Measurements from ENCODE around the gene SMYD3.
A peak's percentile ranks its signal among the peaks of the same experiment; 100 is the strongest.

Gene SMYD3

DNA sequence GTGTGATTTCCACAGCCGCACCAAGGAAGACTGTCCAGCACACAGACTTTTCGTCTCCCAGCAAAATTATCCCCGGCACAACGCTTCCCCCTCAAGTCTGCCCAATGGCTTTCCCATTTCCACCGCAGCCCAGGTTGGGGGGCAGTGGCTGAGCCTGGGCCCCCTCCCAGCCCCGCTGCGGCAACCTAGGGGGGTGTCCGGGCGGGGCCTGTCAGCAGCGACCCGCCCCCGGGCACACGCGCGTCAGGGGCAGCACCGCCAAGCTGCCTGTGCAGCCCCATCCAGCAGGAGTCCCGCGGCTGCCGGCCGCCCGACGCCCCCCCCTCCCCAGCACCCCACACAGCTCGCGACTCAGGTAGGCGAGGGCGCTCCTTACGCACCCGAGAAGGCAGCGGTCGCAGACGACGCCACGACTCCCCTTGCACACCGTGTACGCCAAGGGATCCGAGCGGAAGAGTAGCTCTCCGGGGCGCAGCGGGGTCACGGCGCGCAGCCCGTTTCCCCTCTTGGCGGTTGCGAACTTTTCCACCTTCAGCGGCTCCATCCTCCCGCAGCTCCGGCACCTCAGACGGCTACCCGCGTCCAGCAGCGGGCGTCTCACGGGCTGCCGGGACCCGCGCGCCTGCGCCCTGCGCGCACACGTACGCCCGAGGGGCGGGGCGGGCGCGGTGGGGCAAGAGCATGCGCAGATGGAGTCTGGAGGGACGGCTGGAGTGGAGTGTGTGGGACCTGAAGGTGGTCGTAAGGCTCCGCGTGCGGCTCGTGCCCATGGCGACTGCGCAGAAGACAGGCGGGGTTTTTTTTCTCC is at the start of gene SMYD3:
TSS of gene SMYD3 (minus strand) at position 606 of the 808 bp plus-strand sequence.
- DNase-seq = peak; percentile 23

DNA sequence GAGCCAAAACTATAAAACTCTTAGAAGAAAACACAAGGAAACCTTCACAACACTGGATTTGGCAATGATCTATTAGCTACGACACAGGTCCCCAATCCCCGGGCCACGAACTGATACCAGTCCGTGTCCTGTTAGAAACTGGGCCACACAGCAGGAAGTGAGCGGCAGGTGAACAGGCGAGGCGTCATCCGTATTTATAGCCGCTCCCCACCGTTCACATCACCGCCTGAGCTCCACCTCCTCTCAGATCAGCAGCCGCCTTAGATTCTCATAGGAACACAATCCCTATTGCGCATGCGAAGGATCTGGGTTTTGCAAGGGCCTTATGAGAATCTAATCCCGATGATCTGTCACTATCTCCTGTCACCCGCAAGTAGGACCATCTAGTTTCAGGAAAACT is 47.1 kb upstream of the SMYD3 start:
- no peak for DNase-seq

DNA sequence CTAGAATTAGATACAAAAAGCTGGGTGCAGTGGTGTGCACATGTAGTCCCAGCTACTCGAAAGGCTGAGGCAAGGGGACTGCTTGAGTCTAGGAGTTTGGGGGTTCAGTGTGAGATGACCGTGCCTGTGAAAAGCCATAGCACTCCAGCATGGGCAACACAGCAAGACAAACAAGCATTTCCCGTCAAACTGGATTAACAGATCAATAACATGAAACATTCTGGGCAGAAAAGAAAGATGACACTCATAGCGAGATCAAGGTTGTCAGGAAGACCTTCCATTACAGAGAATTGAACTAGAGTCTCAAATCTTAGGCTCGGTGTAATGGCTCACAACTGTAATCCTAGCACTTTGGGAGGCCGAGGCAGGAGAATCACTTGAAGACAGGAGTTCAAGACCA is 45.0 kb upstream of the SMYD3 start:
- DNase-seq = no peak

DNA sequence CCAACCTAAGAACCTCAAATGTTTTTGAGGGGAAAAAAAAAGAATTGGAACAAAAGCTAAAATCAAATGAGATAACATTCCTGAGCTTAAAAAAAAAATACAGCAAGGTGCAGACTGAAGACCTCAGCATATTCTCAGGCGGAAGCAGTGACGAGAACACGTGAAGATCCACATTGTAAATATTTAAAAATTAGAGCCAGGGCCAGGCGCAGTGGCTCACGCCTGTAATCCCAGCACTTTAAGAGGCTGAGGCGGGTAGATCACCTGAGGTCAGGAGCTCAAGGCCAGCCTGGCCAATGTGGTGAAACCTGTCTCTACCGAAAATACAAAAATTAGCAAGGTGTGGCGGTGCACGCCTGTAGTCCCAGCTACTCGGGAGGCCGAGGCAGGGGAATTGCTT is 43.3 kb upstream of the SMYD3 start:
- no peak for DNase-seq

DNA sequence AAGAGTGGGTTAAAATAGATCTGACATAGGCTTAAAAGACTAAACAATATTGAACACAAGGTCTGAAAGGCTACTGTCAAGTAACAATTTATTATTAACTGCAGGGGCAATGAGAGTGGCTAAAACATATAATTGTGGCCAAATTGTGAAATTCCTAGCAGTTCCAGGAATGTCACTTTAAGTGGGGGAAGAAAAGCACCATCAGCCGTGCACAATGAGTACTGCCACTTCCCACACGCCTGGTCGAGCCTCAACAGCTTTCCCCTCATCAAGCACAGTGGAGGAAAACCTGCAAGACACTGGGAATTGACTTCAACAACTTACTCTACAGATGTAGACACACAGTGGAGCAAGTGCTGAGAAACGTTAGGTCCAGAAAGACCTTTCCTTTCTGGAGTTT is 42.6 kb upstream of the SMYD3 start:
- DNase-seq = no peak

DNA sequence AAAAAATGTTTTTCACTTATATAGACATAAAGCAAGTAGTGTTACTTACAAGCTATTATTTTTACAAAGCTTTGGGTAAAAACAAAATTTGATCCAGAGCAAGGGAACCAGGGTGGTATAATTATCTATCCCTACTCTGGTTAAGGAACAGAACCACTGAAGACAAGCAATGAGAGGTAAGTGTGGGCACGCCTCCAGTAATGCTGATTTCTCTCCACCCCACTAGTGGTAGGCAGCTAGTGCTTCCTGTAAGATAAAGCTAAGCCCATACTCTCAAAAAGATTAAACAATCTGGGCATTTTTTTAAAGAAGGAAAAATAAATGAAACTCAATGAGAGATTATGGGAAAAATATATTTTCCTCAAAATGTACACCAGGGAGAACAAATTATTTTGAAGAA is 36.9 kb upstream of the SMYD3 start:
- DNase-seq = no peak

DNA sequence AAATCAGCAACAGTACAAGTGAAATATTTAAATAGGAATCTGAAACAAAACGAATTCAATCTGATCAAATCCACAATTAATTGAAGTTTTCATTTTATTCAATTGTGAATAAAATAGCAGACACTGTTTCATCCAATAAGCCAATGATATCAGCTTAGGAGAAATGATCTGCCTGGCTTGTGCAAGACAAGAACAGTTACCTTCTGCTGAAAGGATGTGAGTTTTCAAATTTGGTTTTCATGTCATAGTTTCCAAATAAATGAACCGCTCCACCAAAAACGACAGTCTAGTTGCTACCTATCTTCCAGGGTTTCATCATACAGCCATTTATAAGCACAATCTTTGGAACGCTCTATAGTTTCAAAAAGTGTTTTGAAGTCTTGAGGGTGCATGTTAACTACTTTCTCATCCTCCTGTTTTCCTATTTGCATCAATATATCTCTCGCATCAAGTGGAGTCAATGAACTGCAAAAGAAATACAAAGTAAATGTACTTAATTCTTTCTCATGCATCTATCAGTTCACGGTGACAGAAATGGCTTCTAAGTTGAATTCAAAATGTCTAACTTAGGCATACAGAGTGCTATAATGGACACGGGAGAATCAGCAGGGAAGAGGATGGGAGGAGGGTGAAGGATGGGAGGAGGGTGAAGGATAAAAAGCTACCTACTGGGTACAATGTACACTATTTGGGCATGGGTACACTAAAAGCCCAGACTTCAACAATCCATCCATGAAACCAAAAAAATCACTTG is 33.8 kb upstream of the SMYD3 start:
- DNase-seq = no peak

DNA sequence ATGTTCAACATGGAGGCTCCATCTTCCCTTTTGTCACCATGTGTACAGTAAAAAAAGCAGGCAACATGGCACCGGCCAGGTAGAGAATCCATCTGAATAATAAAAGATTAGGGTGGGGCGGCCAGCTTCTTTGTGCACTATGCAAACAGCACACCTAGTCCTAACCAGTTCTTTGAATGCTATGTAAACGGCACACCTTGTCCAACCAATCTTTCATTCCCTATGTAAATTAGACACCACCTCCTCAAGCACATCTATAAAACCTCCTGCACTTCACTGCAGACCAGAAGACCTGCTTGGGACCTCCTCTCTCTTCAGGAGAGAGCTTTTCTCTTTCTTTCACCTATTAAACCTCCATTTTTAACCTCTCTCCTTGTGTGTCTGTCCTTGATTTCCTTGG is 30.8 kb upstream of the SMYD3 start:
- no peak for DNase-seq

DNA sequence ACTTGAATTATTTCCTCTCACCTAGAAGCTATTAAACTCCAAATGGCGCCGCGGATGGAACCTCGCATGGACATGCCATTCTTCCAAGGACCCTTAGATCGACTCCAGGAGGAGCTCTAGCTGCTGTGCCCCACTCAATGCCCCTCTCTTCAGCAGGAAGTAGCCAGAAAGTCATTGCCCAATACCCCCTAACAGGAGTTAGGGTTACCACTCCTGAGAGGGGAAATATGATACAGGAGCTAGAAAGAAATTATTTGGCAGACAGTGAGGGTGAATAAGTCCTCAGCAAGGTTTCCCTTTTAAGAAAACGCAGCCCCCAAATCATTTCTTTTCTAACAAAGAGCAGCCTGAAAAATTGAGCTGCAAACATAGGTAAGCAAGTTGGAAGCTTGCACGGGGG is 30.4 kb upstream of the SMYD3 start:
- no peak for DNase-seq

DNA sequence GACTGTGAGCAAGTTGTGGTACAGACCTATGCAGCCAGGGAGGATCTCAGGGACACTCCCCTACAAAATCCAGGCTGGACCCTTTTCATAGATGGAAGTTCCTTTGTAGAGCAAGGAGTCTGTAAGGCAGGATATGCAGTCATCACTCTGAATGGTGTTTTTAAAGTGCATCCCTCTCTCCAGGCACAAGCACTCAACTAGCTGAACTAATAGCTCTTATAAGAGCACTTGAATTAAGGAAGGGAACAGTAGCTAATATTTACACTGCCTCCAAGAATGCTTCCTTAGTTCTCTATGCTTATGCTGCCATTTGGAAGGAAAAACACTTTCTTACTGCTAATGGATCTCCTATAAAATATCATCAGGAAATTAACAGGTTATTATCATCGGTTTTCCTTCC is 27.0 kb upstream of the SMYD3 start:
- DNase-seq = peak; percentile 4

DNA sequence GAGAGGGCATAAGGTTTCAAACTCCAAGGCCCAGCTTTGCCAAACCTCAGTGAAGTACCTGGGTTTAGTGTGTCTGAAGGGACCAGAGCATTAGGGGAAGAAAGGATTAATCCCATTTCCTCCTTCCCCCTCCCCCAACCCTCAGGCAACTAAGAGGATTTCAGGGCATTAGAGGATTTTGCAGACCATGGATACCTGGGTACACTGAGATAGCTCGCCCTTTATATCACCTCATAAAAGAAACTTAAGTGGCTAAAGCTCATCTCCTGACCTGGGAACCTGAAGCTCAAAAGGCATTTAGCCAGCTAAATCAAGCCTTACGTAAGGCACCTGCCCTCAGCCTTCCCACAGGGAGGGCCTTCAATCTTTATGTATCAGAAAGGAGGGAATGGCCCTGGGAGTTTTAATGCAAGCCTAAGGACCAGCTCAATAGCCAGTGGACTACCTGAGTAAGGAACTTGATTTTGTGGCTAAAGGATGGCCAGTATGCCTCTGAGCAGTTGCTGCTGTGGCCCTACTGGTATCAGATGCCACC is 26.4 kb upstream of the SMYD3 start:
- DNase-seq = peak; percentile 50

DNA sequence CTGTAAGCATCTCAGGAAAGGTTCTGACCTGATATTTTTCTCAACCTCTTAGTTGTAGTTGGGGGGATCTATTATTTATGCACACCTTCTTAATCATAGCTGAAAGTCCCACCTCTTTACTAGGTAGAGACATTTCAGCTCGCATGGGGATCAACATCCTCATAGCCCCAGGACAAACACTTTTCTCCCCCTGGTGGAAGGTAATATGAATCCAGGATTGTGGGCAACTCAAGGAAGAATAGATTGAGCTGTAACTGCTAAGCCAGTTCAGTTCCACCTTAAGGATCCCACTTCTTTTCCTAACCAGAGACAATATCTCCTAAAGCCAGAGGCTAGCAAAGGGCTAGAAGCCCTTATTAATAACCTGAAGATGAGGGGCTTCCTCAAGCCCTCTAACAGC is 25.4 kb upstream of the SMYD3 start:
- DNase-seq = no peak

DNA sequence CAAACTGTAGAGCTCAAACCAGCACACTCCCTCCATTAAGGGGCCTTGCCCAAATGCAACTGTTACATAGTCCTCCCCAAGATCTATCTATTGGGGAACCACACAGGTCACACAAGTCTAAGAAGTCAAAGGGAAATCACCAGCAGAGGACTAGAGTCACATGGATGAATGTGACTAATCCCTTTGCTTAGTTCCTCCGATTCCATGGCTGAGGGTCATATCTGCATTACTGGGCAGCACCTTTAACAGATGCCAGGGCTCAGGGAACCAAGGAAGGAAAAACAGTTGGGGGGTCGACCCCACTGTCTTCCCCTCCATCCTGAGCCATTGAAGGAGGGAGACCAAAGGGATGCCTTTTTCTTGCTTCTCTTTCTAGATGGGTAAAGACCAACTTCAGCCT is 23.4 kb upstream of the SMYD3 start:
- no peak for DNase-seq

DNA sequence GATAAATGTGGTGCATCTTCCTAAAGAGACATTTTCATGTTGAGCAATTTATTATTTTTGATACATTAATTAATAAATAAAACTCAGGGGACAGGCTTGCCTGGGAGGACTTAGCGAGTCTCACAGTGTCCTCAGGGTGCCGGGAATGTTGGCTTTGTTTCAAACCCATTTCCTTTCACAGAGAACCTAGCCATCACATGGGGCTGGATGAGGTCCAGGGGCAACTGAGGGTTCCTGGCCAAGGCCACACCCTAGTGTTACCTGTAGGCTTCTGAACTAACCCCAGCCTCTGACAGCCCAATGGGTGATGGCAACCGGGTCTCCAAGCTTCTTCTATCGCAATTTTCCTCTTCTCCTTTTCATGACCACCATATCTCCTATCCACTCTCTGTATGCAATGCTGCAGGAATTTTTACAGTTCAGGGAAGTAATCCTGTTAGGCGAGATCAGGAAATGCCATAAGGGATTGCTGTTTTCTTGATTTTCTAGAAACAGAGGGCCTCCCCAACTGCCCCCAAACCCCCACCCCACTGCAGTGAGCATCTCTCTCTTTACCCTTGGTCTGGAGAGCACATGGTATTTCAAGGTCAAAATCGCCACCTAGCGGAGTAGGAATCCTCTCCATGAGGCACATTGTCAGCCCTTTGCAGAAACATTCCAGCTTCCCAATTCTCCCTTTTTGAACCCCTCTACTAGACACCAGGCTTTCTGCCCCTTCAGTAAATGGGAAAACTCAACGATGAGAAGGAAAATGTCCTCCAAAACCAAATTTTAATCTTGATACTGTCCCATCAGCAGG is 22.1 kb upstream of the SMYD3 start:
- DNase-seq = no peak

DNA sequence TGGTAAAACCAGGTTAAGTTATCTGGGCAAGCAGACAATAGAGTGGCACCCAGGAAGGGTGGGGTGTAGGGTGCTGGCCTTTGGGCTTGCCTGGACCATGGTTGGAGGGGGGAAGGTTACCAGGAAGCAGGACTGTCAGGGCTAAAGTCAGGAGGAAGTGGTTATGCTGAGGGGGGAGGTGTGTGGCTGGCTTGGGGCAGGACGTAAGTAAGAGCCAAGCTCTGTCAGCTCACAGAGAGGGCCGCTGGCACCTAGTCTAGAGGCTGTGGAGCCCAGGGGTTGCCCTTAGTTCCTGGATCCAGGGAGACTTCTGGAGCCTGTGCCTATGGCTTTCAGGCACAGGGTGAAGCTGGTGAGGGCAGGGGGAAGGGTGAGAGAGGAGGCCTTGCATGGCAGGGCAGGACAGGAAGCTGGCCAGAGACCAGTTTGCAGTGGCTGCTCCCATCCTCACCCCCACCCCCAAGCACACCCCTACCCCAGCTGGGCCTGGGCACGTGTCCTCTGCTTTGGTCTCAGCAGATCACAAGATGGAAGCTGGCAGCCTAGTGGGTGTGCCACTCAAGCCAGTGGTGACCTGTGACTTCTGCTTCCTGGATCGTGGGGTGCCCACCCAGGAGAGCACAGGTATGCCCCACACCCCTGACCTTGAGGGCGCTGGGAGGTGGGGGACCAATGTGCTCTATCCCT is 20.5 kb upstream of the SMYD3 start:
- no peak for DNase-seq

DNA sequence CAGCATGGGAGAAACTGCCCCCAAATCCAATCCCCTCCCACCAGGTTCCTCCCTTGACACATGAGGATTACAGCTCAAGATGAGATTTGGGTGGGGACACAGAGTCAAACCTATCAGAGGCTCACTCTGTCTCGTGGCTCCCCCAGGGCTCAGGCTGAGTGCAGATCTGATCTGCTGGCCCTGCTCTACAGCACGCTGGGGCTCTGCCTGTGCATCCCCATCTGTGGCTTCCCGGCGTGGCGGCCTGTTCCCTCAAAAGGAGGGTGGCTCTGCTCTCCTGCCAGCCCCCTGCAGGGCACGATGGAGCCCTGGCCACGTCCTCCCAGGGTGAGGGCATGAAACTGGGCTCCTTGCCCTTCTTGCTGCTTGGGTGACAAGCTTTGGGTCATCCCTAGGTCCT is 19.8 kb upstream of the SMYD3 start:
- DNase-seq = no peak

DNA sequence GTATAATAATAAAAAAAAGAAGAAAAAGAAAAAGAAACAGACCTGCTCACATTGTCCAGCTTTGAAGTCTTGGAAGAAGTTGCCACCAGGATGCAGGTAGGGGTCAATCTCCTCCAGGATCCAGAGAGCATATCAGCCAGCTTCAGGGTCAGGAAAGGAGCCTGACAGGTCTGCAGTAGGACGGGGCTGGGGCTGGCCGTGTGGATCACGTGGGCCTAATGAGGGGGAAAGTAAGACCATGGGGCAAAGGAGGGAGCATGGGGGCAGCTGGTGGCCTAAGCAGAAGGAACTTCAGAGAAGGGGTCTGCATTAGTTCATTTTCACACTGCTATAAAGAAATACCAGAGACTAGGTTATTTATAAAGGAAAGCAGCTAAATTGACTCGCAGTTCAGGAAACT is 19.3 kb upstream of the SMYD3 start:
- no peak for DNase-seq

DNA sequence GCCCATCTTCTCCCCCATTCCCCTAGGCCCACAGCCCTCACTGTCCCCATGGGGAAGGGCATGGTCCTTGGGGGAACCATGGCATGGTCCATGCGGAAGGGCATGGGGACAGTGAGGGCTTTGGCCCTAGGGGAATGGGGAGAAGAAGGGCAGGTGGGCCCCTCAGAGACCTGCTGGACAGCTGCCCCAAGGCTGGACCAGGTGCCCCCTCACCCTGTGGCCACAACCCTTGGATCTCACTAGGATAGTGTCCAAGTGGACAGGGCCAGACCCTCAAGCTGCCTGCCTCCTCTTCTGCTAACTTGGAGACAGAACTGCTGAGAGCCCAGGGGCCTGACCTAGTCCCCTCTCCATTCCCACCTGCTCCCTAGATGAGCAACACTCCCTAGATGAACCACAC is 12.4 kb upstream of the SMYD3 start:
- DNase-seq = no peak

DNA sequence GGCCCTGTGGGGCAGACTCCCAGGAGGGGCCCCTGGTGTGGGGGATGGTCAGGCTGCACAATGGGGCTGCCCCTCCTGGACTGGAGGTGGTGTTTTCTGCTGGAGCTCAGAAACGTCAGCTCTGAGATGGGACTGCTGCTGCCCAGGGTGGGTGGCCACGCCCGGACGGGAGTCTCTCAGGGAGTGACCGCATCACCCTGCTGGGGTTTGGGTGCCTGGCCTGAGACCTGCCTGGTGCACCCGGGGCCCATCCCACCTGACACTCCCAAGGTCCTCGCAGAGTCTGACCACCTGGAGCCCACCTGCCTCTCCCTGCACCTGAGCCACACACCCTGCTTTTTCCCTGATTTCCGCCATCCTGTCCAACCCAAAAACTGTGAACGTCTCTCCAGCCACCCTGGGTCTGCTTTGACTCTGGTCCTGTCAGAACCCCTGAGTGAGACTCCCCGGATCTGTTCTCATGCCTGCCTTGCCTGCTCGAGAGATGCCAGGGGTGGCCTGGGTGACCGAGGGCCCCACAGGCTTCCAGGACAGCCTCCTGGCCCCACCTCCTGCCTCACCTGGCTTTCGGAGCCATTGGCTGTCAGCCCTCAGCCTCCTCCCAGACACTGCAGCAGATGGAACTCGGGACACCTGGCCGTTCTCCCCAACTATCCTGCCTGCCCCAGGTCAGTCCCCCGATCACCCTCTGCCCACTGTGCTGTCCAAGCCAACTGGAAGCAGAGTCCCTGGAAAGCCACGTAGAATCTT is 11.6 kb upstream of the SMYD3 start:
- no peak for DNase-seq

DNA sequence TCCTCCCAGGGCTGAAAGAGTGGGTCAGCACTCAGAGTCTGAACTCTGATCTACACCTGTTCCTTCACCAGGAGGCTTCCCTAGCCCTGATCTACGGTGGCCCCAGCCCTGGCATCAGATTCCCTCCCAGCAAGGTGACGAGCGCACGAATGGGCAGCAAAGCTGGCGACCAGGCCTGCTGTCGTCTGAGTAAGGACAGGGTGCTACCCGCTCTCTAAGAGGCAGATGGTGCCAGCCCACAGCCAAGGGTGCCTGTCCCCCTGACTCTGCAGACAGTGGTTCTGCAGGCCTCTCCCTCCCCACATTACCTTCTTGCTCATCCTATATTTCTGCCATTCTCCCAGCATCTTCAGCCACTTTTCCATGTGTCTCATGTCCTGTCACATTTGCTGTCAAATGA is 10.3 kb upstream of the SMYD3 start:
- no peak for DNase-seq

DNA sequence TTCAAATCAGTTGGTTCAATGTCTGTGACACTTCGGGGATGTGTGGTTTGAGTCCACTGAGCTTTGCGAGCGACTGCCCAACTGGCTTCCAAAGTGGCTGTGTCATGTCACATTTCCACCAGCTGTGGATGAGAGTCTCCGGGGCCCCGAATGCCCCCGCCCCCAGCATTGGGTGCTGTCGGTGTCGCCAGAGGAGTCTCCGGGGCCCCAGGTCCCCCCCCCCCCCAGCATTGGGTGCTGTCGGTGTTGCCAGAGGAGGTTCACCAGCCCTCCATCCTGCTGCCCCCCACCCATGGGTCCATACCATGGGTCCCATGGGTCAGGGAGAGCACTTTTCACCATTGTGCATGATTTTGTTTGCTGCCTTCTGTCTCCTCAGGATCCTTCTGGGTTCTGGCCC is 9.0 kb upstream of the SMYD3 start:
- DNase-seq = no peak

DNA sequence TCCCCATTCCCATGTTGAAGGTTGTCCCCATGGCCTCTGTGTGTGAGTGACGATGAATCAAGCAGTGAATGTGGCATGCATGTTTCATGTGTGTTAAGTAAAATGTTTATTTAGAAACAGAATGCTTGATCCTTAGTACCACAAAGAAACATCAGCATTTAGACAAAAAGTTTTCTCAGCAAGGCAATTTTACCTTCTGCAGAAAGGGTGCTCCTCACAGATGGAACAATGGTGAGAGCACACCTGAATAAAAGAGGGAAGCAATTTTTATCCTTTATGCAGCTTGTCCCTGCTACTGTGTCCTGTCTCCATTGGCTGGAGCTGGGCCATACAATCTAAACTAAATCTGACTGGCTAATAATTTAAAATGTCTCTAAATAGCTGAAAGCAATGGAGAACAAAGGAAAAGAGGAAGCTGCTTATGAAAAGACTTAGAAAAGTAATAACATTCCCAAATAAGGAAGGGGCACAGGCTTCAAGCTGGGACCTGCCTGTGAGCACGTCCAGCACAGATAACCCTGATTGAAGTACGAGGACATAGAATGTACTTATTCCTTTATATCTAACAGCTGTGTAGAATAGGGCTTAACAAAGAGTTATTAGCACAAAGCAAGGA is 8.4 kb upstream of the SMYD3 start:
- DNase-seq = no peak
